B cell (primary cell): ENCODE measurements around the gene LASP1. TPM values are rescaled to one million over a fixed set of nuclear protein-coding genes. Genes with fewer than 3 reads are reported as not detected.

Experiments used
- ATAC-seq: fragments of 200-7000 bp; cut with Tn5 transposase; one replicate; pipeline ENCODE4 v1.10.0; 2021; ENCODE audit warnings: low read depth, mild to moderate bottlenecking, moderate number of reproducible peaks, moderate library complexity
- CTCF ChIA-PET: fragments of 350-600 bp; sonication (Branson Sonifier 250); formaldehyde crosslinking; loops from one replicate; lab custom pipeline; 2021; ENCODE audit warnings: antibody characterized with exemption, inconsistent platforms; lab: Charles Lee
- POLR2A ChIA-PET: fragments of 350-600 bp; sonication (Branson Sonifier 250); formaldehyde crosslinking; loops from one replicate; lab custom pipeline; 2021; ENCODE audit warnings: antibody characterized with exemption; lab: Charles Lee
- DNase-seq: peaks from one replicate; pipeline ENCODE4 v3.0.0; 2013
- H2AFZ ChIP-seq: 2 replicates; pipeline ENCODE4 v1.6.1; 2012; ENCODE audit warnings: mild to moderate bottlenecking, low read depth, low read length; ENCODE audit not compliant: insufficient read depth, poor library complexity, severe bottlenecking
- H3K27ac ChIP-seq, 2 donors: 1 replicate in 1 of 2; 2 replicates in 1 of 2; pipeline ENCODE4 v1.5.1; 2012 to 2013; ENCODE audit warnings: low read length in 2 of 2, mild to moderate bottlenecking in 2 of 2, moderate library complexity in 1 of 2
- H3K27me3 ChIP-seq, 4 experiments: fragments of 200-600 bp in 1 of 4; sonication (generic) in 1 of 4; replicated peaks in 1 of 4; 1 replicate in 2 of 4; 2 replicates in 2 of 4; pipeline versions ENCODE4 v1.6.1 to v1.7.0; 2013 to 2016; ENCODE audit warnings: low read length in 3 of 4, mild to moderate bottlenecking in 2 of 4, mixed read lengths in 1 of 4, moderate library complexity in 1 of 4; ENCODE audit not compliant: insufficient read depth in 4 of 4, control insufficient read depth in 3 of 4; ENCODE audit errors: control extremely low read depth in 1 of 4
- H3K36me3 ChIP-seq, 2 experiments: replicated peaks in 1 of 2; 1 replicate in 1 of 2; 2 replicates in 1 of 2; pipeline versions ENCODE4 v1.6.1 to v1.7.1; 2013; ENCODE audit warnings: low read length in 1 of 2; ENCODE audit not compliant: insufficient read depth in 2 of 2, control insufficient read depth in 1 of 2; ENCODE audit errors: control extremely low read depth in 1 of 2, extremely low read depth in 1 of 2
- H3K4me1 ChIP-seq, 2 donors: fragments of 200-600 bp in 1 of 2; sonication (generic) in 1 of 2; 1 replicate in 1 of 2; 2 replicates in 1 of 2; pipeline versions ENCODE4 v1.5.1 to v1.6.1; 2013 to 2017; ENCODE audit warnings: low read length in 2 of 2; ENCODE audit not compliant: control insufficient read depth in 2 of 2, insufficient read depth in 2 of 2
- H3K4me2 ChIP-seq: replicated peaks from 2 replicates; pipeline ENCODE3; 2012; ENCODE audit warnings: mild to moderate bottlenecking, low read depth, low read length; ENCODE audit not compliant: poor library complexity, severe bottlenecking
- H3K4me3 ChIP-seq, 5 experiments: fragments of 200-600 bp in 1 of 5; sonication (generic) in 1 of 5; 1 replicate in 3 of 5; 2 replicates in 2 of 5; pipeline versions ENCODE4 v1.5.1 to v1.7.0; 2011 to 2016; ENCODE audit warnings: low read length in 4 of 5, mild to moderate bottlenecking in 4 of 5, low read depth in 2 of 5, control low read depth in 1 of 5, moderate library complexity in 1 of 5; ENCODE audit not compliant: insufficient read depth in 1 of 5; ENCODE audit errors: control extremely low read depth in 1 of 5, extremely low read depth in 1 of 5
- H3K79me2 ChIP-seq: fragments of 200-600 bp; sonication (generic); one replicate; pipeline ENCODE4 v1.6.0; 2016; ENCODE audit warnings: low read length; ENCODE audit not compliant: control insufficient read depth, insufficient read depth
- H3K9ac ChIP-seq: fragments of 200-600 bp; sonication (generic); 2 replicates; pipeline ENCODE4 v1.6.1; 2017; ENCODE audit warnings: mild to moderate bottlenecking, low read length, moderate library complexity
- H3K9me3 ChIP-seq, 3 donors: one replicate each; pipeline versions ENCODE4 v1.6.1 to v1.7.1; 2013; ENCODE audit warnings: low read length in 2 of 3; ENCODE audit not compliant: control insufficient read depth in 2 of 3, insufficient read depth in 1 of 3; ENCODE audit errors: control extremely low read depth in 1 of 3
- H4K20me1 ChIP-seq: 2 replicates; pipeline ENCODE4 v1.6.0; 2012; ENCODE audit warnings: mild to moderate bottlenecking, low read length; ENCODE audit not compliant: insufficient read depth, control insufficient read depth, poor library complexity, severe bottlenecking
- H3K27ac Mint-ChIP-seq: one replicate; pipeline ENCODE4 v1.8.0; 2021; ENCODE audit warnings: mixed read lengths
- H3K27me3 Mint-ChIP-seq: one replicate; pipeline ENCODE4 v1.8.0; 2021; ENCODE audit warnings: mixed read lengths
- H3K4me1 Mint-ChIP-seq: one replicate; pipeline ENCODE4 v1.8.0; 2021; ENCODE audit warnings: mixed read lengths
- H3K4me3 Mint-ChIP-seq: one replicate; pipeline ENCODE4 v1.8.0; 2021; ENCODE audit warnings: mixed read lengths
- H3K9me3 Mint-ChIP-seq: one replicate; pipeline ENCODE4 v1.8.0; 2022; ENCODE audit warnings: mixed read lengths; ENCODE audit not compliant: insufficient read depth
- EZH2 ChIP-seq: IDR thresholded peaks from 2 replicates; pipeline ENCODE4 v1.6.1; 2012; ENCODE audit warnings: borderline replicate concordance, low read depth, mild to moderate bottlenecking, moderate library complexity, low read length; ENCODE audit not compliant: insufficient read depth, poor library complexity, severe bottlenecking
- WGBS: methylation state at CpG from one replicate; pipeline ENCODE4 v1.1.5; 2013; ENCODE audit warnings: missing lambda C conversion rate; ENCODE audit not compliant: insufficient coverage; 5-methylcytosine and 5-hydroxymethylcytosine counted together
- intact Hi-C: fragments of 100-400 bp; cut with micrococcal nuclease; formaldehyde crosslinking; loops from one replicate; pipeline ENCODE4 v1.10.0; 2022
- polyA plus RNA-seq: library from polyadenylated mRNA; depleted of rRNA; stranded (reverse); fragments of >200 nt; gene quantifications from 2 replicates; pipeline ENCODE4 v1.2.3, GENCODE V29; 2012
- total RNA-seq, 2 donors: library from RNA; stranded (reverse); fragments of 120-200 nt in 1 of 2; gene quantifications; 1 replicate in 1 of 2; 2 replicates in 1 of 2; pipeline versions ENCODE4 v1.2.3 to v1.2.4, GENCODE V29; 2013 to 2022
- TF ChIP-seq, protein P1 (sequence below): fragments of 200-600 bp; IDR thresholded peaks from one replicate; pipeline ENCODE4 v1.8.0; 2022; ENCODE audit warnings: antibody characterized with exemption, mild to moderate bottlenecking

Gene LASP1
- total and polyA plus RNA-seq, 2 donors (not counting 1 experiment from before 2014, with no cell fraction given): 51.6 to 125 TPM

DNA sequence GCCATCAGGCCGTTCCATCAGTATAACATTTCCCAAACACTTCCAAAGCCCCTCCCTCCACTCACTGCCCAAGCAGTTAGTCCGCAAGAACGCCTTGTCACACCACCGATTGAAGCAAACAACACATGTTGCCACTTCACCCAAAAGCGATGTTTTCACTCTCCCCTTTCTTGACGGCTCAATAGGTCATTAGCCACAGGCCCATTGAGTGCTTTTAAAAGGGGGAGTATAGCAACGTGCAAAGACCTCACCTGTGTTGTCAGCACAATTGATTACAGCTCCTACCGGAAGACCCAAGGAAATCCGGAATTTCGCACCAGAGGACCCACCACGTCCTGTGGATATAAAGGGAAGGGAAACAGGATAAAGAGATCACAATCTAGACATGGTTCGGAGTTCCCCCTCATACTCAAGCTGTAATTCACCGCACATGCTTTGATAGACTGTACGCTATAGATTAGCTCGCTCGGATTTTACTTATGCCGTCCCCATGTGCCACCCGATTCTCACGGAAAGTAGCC, 17.0 kb upstream of the LASP1 start:
- Histone ChIP-seq H3K27ac (peak overlapping the region; percentile 92), H3K9me3 (no peaks in the 10 kb centered on the region), H4K20me1 (peaks cover 22% of the 10 kb centered on the region), H3K9ac (peak overlapping the region; percentile 78), H3K4me1 (peaks cover 23 to 27% of the 10 kb centered on the region in 2 donors), H3K27me3 (no peaks in the 10 kb centered on the region), H3K4me3 (peak overlapping the region; percentile 70 to 99 (median 73)), H3K36me3 (peaks cover 18 to 46% of the 10 kb centered on the region in 2 experiments), H2AFZ (peak overlapping the region; percentile 75), H3K79me2 (peaks cover 20% of the 10 kb centered on the region), H3K4me2 (peak overlapping the region; percentile 78)
- TF ChIP-seq, protein P1, sequence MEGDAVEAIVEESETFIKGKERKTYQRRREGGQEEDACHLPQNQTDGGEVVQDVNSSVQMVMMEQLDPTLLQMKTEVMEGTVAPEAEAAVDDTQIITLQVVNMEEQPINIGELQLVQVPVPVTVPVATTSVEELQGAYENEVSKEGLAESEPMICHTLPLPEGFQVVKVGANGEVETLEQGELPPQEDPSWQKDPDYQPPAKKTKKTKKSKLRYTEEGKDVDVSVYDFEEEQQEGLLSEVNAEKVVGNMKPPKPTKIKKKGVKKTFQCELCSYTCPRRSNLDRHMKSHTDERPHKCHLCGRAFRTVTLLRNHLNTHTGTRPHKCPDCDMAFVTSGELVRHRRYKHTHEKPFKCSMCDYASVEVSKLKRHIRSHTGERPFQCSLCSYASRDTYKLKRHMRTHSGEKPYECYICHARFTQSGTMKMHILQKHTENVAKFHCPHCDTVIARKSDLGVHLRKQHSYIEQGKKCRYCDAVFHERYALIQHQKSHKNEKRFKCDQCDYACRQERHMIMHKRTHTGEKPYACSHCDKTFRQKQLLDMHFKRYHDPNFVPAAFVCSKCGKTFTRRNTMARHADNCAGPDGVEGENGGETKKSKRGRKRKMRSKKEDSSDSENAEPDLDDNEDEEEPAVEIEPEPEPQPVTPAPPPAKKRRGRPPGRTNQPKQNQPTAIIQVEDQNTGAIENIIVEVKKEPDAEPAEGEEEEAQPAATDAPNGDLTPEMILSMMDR: no peak
- no peak for TF ChIP-seq EZH2
- no peak for DNase-seq
- CTCF ChIA-PET: interaction anchor here (1.8 to 3.1 kb wide), 2 partner anchors 11 to 17 kb away, joined by 12 to 50 read pairs; partner anchors contain the start of gene LASP1
- Mint-ChIP-seq H3K4me1 (peaks cover 41% of the 10 kb centered on the region), H3K27ac (peak overlapping the region; percentile 100), H3K27me3 (no peaks in the 10 kb centered on the region), H3K9me3 (no peaks in the 10 kb centered on the region), H3K4me3 (peak overlapping the region; percentile 98)
- intact Hi-C loops: loop anchor here (1.0 to 5.0 kb wide), 5 partner anchors 16 to 299 kb away; partner anchors contain the start of genes CWC25, PIP4K2B, PLXDC1 and PSMB3
- ATAC-seq: peak; percentile 5
- 0% methylated on average over 13 of the region's 19 CpGs for WGBS
- POLR2A ChIA-PET: interaction anchor here (0.9 to 2.6 kb wide), 3 partner anchors 17 to 347 kb away, joined by 5 to 91 read pairs (median 11); partner anchors contain the start of genes CWC25, LASP1 and RPL19
